Measurements from ENCODE around the gene CAP2. TPM values are rescaled to one million over a fixed set of nuclear protein-coding genes. Genes with fewer than 3 reads are reported as not detected.

The CAP2 gene
- total RNA-seq, 4 donors from 2014 or later = 3.2 to 16.2 (median 10.6) TPM

GRCh38 chr6:17478223-17478907 is 85.0 kb downstream of the CAP2 start:
- WGBS, 2 donors = 89% methylated on average over 7 of the region's 7 CpGs
- Histone ChIP-seq H3K36me3 (no peaks in the 10 kb centered on the region), H3K9me3 (no peaks in the 10 kb centered on the region), H3K4me3 (replicated peaks in 1 of 3) (no peak overlapping the region), H3K4me1 (no peaks in the 10 kb centered on the region), H3K27me3 (no peaks in the 10 kb centered on the region), H3K27ac (no peak overlapping the region)
- TF ChIP-seq POLR2A (IDR thresholded peaks at IDR 0.05) (no peak), CTCF (IDR thresholded peaks at IDR 0.05) (no peak)
- intact Hi-C loops (cut with DNase I) = no loop called here
- DNase-seq = no peak

GRCh38 chr6:17478946-17479345 is 85.6 kb downstream of the CAP2 start:
- intact Hi-C loops (cut with DNase I) = no loop called here
- Histone ChIP-seq H3K4me1 (no peaks in the 10 kb centered on the region), H3K36me3 (no peaks in the 10 kb centered on the region), H3K9me3 (no peaks in the 10 kb centered on the region), H3K27ac (no peak overlapping the region), H3K27me3 (no peaks in the 10 kb centered on the region), H3K4me3 (replicated peaks in 1 of 3) (no peak overlapping the region)
- DNase-seq = no peak
- TF ChIP-seq POLR2A (IDR thresholded peaks at IDR 0.05) (no peak), CTCF (IDR thresholded peaks at IDR 0.05) (no peak)
- WGBS, 2 donors = 87 to 96% methylated on average over 7 of the region's 7 CpGs

GRCh38 chr6:17480476-17480875 is 87.1 kb downstream of the CAP2 start:
- DNase-seq = no peak
- WGBS, 2 donors = 99% methylated on average over 4 of the region's 4 CpGs
- TF ChIP-seq CTCF (IDR thresholded peaks at IDR 0.05) = no peak
- no peak for TF ChIP-seq POLR2A (IDR thresholded peaks at IDR 0.05)
- no peaks in the 10 kb centered on the region for H3K36me3 ChIP-seq
- H3K4me3 ChIP-seq (replicated peaks in 1 of 3) = no peak overlapping the region
- H3K4me1 ChIP-seq = no peaks in the 10 kb centered on the region
- no peak overlapping the region for H3K27ac ChIP-seq
- intact Hi-C loops (cut with DNase I) = no loop called here
- no peaks in the 10 kb centered on the region for H3K9me3 ChIP-seq
- H3K27me3 ChIP-seq = no peaks in the 10 kb centered on the region

- 92 to 97% methylated on average over 7 of the region's 7 CpGs for WGBS, 2 donors
- Histone ChIP-seq H3K27ac (no peak overlapping the region), H3K4me1 (no peaks in the 10 kb centered on the region), H3K4me3 (replicated peaks in 1 of 3) (no peak overlapping the region), H3K27me3 (no peaks in the 10 kb centered on the region), H3K9me3 (no peaks in the 10 kb centered on the region), H3K36me3 (no peaks in the 10 kb centered on the region)
- intact Hi-C loops (cut with DNase I) = no loop called here
- TF ChIP-seq CTCF (IDR thresholded peaks at IDR 0.05) (no peak), POLR2A (IDR thresholded peaks at IDR 0.05) (no peak)
- DNase-seq = no peak
Measured at GRCh38 chr6:17482711-17483110, 89.3 kb downstream of the CAP2 start.

- Histone ChIP-seq H3K36me3 (no peaks in the 10 kb centered on the region), H3K27me3 (no peaks in the 10 kb centered on the region), H3K9me3 (no peaks in the 10 kb centered on the region), H3K4me1 (no peaks in the 10 kb centered on the region), H3K4me3 (replicated peaks in 1 of 3) (no peak overlapping the region), H3K27ac (no peak overlapping the region)
- intact Hi-C loops (cut with DNase I) = no loop called here
- no peak for TF ChIP-seq CTCF (IDR thresholded peaks at IDR 0.05)
- TF ChIP-seq POLR2A (IDR thresholded peaks at IDR 0.05) = no peak
- WGBS, 2 donors = 89 to 93% methylated on average over 9 to 11 of the region's 11 CpGs
- DNase-seq = no peak
Measured at GRCh38 chr6:17483391-17484016, 90.1 kb downstream of the CAP2 start.

Data from thyroid gland (tissue), 4 donors.